Smooth muscle cell (in vitro differentiated cells): ENCODE data around the gene RAB11FIP4. TPM values are rescaled to one million over a fixed set of nuclear protein-coding genes. Genes with fewer than 3 reads are reported as not detected.

Source experiments
- DNase-seq: peaks from one replicate; lab custom pipeline; 2025; ENCODE audit not compliant: unreplicated experiment; lab: John Stamatoyannopoulos, UW
- H2AFZ ChIP-seq: fragments of 200-600 bp; sonication (generic); 2 replicates; pipeline ENCODE4 v1.6.0; 2016; ENCODE audit warnings: antibody characterized with exemption, low read depth, mild to moderate bottlenecking
- H3F3A ChIP-seq: fragments of 200-600 bp; sonication (generic); 2 replicates; pipeline ENCODE4 v1.6.0; 2017; ENCODE audit warnings: antibody characterized with exemption, low read depth
- H3K27ac ChIP-seq: fragments of 200-600 bp; sonication (generic); 2 replicates; pipeline ENCODE4 v1.5.1; 2016; ENCODE audit warnings: low read depth, mild to moderate bottlenecking
- H3K27me3 ChIP-seq: fragments of 200-600 bp; sonication (generic); 2 replicates; pipeline ENCODE4 v1.6.1; 2016; ENCODE audit warnings: low read depth, mild to moderate bottlenecking
- H3K36me3 ChIP-seq: fragments of 200-600 bp; sonication (generic); 2 replicates; pipeline ENCODE4 v1.5.1; 2016; ENCODE audit warnings: low read depth
- H3K4me1 ChIP-seq: fragments of 200-600 bp; sonication (generic); 2 replicates; pipeline ENCODE4 v1.5.1; 2016; ENCODE audit warnings: low read depth
- H3K4me2 ChIP-seq: fragments of 200-600 bp; sonication (generic); 2 replicates; pipeline ENCODE4 v1.6.0; 2016; ENCODE audit warnings: mild to moderate bottlenecking
- H3K4me3 ChIP-seq: fragments of 200-600 bp; sonication (generic); 2 replicates; pipeline ENCODE4 v1.5.1; 2016; ENCODE audit warnings: mild to moderate bottlenecking
- H3K79me2 ChIP-seq: fragments of 200-600 bp; sonication (generic); 2 replicates; pipeline ENCODE4 v1.6.0; 2016; ENCODE audit warnings: low read depth, mild to moderate bottlenecking
- H3K9ac ChIP-seq: fragments of 200-600 bp; sonication (generic); 2 replicates; pipeline ENCODE4 v1.6.0; 2016; ENCODE audit warnings: low read depth
- H3K9me3 ChIP-seq: fragments of 200-600 bp; sonication (generic); replicated peaks from 2 replicates; pipeline ENCODE4 v1.5.1; 2016; ENCODE audit warnings: low read depth
- H4K20me1 ChIP-seq: fragments of 200-600 bp; sonication (generic); 2 replicates; pipeline ENCODE4 v1.6.0; 2016; ENCODE audit warnings: low read depth
- WGBS: methylation state at CpG from one replicate; pipeline ENCODE4 v1.1.7; 2016; ENCODE audit warnings: low lambda C conversion rate; 5-methylcytosine and 5-hydroxymethylcytosine counted together
- polyA plus RNA-seq: library from polyadenylated mRNA; unstranded; fragments of >200 nt; fragmentation: Nextera tagmentation; extraction: Ambion mirVana; gene quantifications from 2 replicates; pipeline ENCODE4 v1.2.1, GENCODE V29; 2016
- total RNA-seq: library from RNA; depleted of rRNA; stranded (reverse); fragments of >200 nt; gene quantifications from 2 replicates; pipeline ENCODE4 v1.2.3, GENCODE V29; 2014
- TF ChIP-seq, protein P1 (sequence below): fragments of 200-600 bp; sonication (generic); IDR thresholded peaks from 2 replicates; pipeline ENCODE4 v1.5.1; 2017; ENCODE audit warnings: borderline replicate concordance, mild to moderate bottlenecking, antibody characterized with exemption; ENCODE audit not compliant: insufficient read depth, poor library complexity, severe bottlenecking

RAB11FIP4 gene
- total and polyA plus RNA-seq, 2 experiments from 2014 or later = 0.42 to 2.9 TPM

DNA sequence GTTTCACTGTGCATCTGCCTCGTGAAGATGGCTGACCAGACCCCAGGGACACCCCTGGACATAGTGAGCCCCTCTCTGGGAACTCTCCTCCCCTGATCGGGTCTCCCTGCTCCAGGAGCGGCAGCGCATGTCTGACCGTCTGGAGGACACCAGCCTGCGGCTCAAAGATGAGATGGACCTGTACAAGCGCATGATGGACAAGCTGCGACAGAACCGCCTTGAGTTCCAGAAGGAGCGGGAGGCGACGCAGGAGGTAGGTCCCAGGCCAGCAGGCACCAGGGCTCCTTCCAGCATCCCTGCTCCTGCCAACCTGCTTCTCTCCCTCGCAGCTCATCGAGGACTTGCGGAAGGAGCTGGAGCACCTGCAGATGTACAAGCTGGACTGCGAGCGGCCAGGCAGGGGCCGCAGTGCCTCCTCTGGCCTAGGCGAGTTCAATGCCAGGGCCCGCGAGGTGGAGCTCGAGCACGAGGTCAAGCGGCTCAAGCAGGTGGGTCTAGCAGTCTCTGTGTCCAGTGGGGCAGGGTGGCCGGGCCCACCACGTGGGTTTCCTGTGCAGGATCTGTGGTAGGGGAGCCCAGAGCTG lies 136.9 kb downstream of the RAB11FIP4 start:
- TF ChIP-seq, protein P1, sequence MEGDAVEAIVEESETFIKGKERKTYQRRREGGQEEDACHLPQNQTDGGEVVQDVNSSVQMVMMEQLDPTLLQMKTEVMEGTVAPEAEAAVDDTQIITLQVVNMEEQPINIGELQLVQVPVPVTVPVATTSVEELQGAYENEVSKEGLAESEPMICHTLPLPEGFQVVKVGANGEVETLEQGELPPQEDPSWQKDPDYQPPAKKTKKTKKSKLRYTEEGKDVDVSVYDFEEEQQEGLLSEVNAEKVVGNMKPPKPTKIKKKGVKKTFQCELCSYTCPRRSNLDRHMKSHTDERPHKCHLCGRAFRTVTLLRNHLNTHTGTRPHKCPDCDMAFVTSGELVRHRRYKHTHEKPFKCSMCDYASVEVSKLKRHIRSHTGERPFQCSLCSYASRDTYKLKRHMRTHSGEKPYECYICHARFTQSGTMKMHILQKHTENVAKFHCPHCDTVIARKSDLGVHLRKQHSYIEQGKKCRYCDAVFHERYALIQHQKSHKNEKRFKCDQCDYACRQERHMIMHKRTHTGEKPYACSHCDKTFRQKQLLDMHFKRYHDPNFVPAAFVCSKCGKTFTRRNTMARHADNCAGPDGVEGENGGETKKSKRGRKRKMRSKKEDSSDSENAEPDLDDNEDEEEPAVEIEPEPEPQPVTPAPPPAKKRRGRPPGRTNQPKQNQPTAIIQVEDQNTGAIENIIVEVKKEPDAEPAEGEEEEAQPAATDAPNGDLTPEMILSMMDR = no peak
- no peak overlapping the region for H3K9ac ChIP-seq
- H3K4me1 ChIP-seq = peaks cover 6% of the 10 kb centered on the region
- H3K27ac ChIP-seq = no peak overlapping the region
- no peaks in the 10 kb centered on the region for H3K27me3 ChIP-seq
- no peaks in the 10 kb centered on the region for H3K9me3 ChIP-seq
- H3F3A ChIP-seq = peaks cover 3% of the 10 kb centered on the region
- no peak for DNase-seq
- no peaks in the 10 kb centered on the region for H4K20me1 ChIP-seq
- H3K36me3 ChIP-seq = no peaks in the 10 kb centered on the region
- H2AFZ ChIP-seq = no peak overlapping the region
- 99% methylated on average over 26 of the region's 26 CpGs for WGBS
- H3K4me3 ChIP-seq = no peak overlapping the region
- no peak overlapping the region for H3K4me2 ChIP-seq
- H3K79me2 ChIP-seq = no peaks in the 10 kb centered on the region

- WGBS = 91% methylated on average over 12 of the region's 12 CpGs
- Histone ChIP-seq H3K9ac (no peak overlapping the region), H3K79me2 (no peaks in the 10 kb centered on the region), H3K4me1 (peaks cover 19% of the 10 kb centered on the region), H3K36me3 (no peaks in the 10 kb centered on the region), H3K4me3 (no peak overlapping the region), H3F3A (peaks cover 12% of the 10 kb centered on the region), H4K20me1 (no peaks in the 10 kb centered on the region), H3K4me2 (no peak overlapping the region), H3K9me3 (no peaks in the 10 kb centered on the region), H3K27ac (no peak overlapping the region), H3K27me3 (no peaks in the 10 kb centered on the region), H2AFZ (no peak overlapping the region)
- DNase-seq = no peak
- TF ChIP-seq, protein P1 = no peak
These were observed 138.4 kb downstream of the RAB11FIP4 start for GRCh38 chr17:31529841-31530251.

DNA sequence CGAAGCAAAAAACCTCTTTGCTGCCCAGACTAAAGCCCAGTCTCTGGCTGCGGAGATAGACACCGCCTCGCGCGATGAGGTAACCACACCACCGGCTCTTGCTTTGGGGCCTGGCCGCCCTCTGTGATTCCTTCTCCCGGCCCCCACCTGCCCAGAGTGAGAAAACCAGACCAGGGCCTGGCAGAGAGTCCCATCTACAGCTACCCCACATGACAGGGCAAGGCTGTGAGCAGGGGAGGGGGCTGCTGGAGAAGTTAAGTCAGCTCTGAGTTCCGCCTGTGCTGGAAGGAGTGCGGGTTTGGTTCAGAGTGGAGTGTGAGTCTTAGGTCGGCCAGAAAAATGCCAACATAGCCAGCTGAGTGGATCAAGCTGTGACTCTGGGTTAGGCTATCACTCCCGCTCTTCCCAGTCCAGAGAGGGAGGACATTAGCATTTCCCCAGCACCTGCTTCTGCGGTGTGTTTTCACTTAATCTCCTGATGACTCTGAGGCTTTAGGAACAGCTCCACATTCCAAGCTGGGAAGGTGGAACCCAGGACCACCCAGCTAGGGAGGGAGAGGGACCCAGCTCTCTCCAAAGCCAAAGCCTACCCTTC lies 139.0 kb downstream of the RAB11FIP4 start:
- Histone ChIP-seq H3F3A (peaks cover 12% of the 10 kb centered on the region), H3K9me3 (no peaks in the 10 kb centered on the region), H3K27ac (no peak overlapping the region), H4K20me1 (no peaks in the 10 kb centered on the region), H3K36me3 (no peaks in the 10 kb centered on the region), H3K4me2 (no peak overlapping the region), H3K27me3 (no peaks in the 10 kb centered on the region), H3K4me3 (no peak overlapping the region), H3K79me2 (no peaks in the 10 kb centered on the region), H3K4me1 (peaks cover 20% of the 10 kb centered on the region), H2AFZ (no peak overlapping the region), H3K9ac (no peak overlapping the region)
- 88% methylated on average over 13 of the region's 14 CpGs for WGBS
- no peak for DNase-seq
- TF ChIP-seq, protein P1 = no peak
